CD14-positive monocyte (primary cell): ENCODE measurements around the gene NR6A1. TPM values are rescaled to one million over a fixed set of nuclear protein-coding genes. Genes with fewer than 3 reads are reported as not detected.

ENCODE experiments used
- DNase-seq, 3 donors: peaks; one replicate each; pipeline ENCODE4 v3.0.0-alpha.2; 2011 to 2022
- H2AFZ ChIP-seq: 2 replicates; pipeline ENCODE4 v1.6.0; 2012; ENCODE audit warnings: mild to moderate bottlenecking, low read depth, low read length, inconsistent platforms; ENCODE audit not compliant: insufficient read depth, poor library complexity, severe bottlenecking
- H3K27ac ChIP-seq, 2 donors: 1 replicate in 1 of 2; 2 replicates in 1 of 2; pipeline ENCODE4 v1.5.1; 2012 to 2013; ENCODE audit warnings: low read length in 2 of 2, control low read depth in 1 of 2, inconsistent platforms in 1 of 2, low read depth in 1 of 2, mild to moderate bottlenecking in 1 of 2
- H3K27me3 ChIP-seq, 2 donors: one replicate each; pipeline versions ENCODE4 v1.6.0 to v1.6.1; 2011 to 2013; ENCODE audit warnings: low read length in 2 of 2; ENCODE audit not compliant: control insufficient read depth in 2 of 2, insufficient read depth in 2 of 2
- H3K36me3 ChIP-seq, 2 donors: replicated peaks in 1 of 2; 1 replicate in 1 of 2; 2 replicates in 1 of 2; pipeline versions ENCODE4 v1.5.1 to v1.6.1; 2012 to 2013; ENCODE audit warnings: low read length in 2 of 2, control low read depth in 1 of 2, inconsistent platforms in 1 of 2, mild to moderate bottlenecking in 1 of 2; ENCODE audit not compliant: insufficient read depth in 2 of 2, control insufficient read depth in 1 of 2
- H3K4me1 ChIP-seq, 2 donors: 1 replicate in 1 of 2; 2 replicates in 1 of 2; pipeline versions ENCODE4 v1.5.1 to v1.6.1; 2012 to 2013; ENCODE audit warnings: low read length in 2 of 2, control low read depth in 1 of 2, inconsistent platforms in 1 of 2, mild to moderate bottlenecking in 1 of 2, moderate library complexity in 1 of 2; ENCODE audit not compliant: insufficient read depth in 2 of 2, control insufficient read depth in 1 of 2
- H3K4me2 ChIP-seq: replicated peaks from 2 replicates; pipeline ENCODE3; 2012; ENCODE audit warnings: low read length, moderate library complexity, mild to moderate bottlenecking; ENCODE audit not compliant: poor library complexity, severe bottlenecking; ENCODE audit errors: extremely low read depth
- H3K4me3 ChIP-seq, 3 experiments: fragments of 200-600 bp in 1 of 3; sonication (generic) in 1 of 3; replicated peaks in 1 of 3; 1 replicate in 2 of 3; 2 replicates in 1 of 3; pipeline ENCODE4 v1.5.1; 2011 to 2013; ENCODE audit warnings: low read length in 3 of 3, mild to moderate bottlenecking in 3 of 3, control low read depth in 2 of 3, low read depth in 2 of 3, inconsistent platforms in 1 of 3, moderate library complexity in 1 of 3
- H3K79me2 ChIP-seq: 2 replicates; pipeline ENCODE4 v1.6.0; 2012; ENCODE audit warnings: mild to moderate bottlenecking, control low read depth, inconsistent platforms, low read length, moderate library complexity; ENCODE audit not compliant: insufficient read depth
- H3K9ac ChIP-seq: 2 replicates; pipeline ENCODE4 v1.6.0; 2017; ENCODE audit warnings: low read length, mild to moderate bottlenecking; ENCODE audit not compliant: insufficient read depth, poor library complexity, severe bottlenecking
- H3K9me3 ChIP-seq, 2 donors: replicated peaks in 1 of 2; 1 replicate in 1 of 2; 2 replicates in 1 of 2; pipeline versions ENCODE4 v1.5.1 to v1.6.1; 2012 to 2013; ENCODE audit warnings: low read length in 2 of 2, control low read depth in 1 of 2; ENCODE audit not compliant: control insufficient read depth in 1 of 2, insufficient read depth in 1 of 2
- H4K20me1 ChIP-seq: 2 replicates; pipeline ENCODE4 v1.6.0; 2012; ENCODE audit warnings: mild to moderate bottlenecking, low read length, control low read depth, moderate library complexity; ENCODE audit not compliant: insufficient read depth
- H3K27ac Mint-ChIP-seq, 7 donors: one replicate each; pipeline ENCODE4 v1.8.0; 2020; ENCODE audit warnings: mild to moderate bottlenecking in 7 of 7, mixed read lengths in 7 of 7, moderate library complexity in 6 of 7, inconsistent platforms in 2 of 7
- H3K27me3 Mint-ChIP-seq, 3 donors: one replicate each; pipeline ENCODE4 v1.8.0; 2021 to 2022; ENCODE audit warnings: low read depth in 3 of 3, mild to moderate bottlenecking in 3 of 3, mixed read lengths in 3 of 3, moderate library complexity in 3 of 3, inconsistent platforms in 1 of 3
- H3K36me3 Mint-ChIP-seq, 2 donors: one replicate each; pipeline ENCODE4 v1.8.0; 2020; ENCODE audit warnings: mixed read lengths in 2 of 2, inconsistent platforms in 1 of 2, mild to moderate bottlenecking in 1 of 2
- H3K4me1 Mint-ChIP-seq: one replicate; pipeline ENCODE4 v1.8.0; 2020; ENCODE audit warnings: mild to moderate bottlenecking, mixed read lengths
- H3K4me3 Mint-ChIP-seq, 2 donors: one replicate each; pipeline ENCODE4 v1.8.0; 2020; ENCODE audit warnings: mild to moderate bottlenecking in 2 of 2, mixed read lengths in 2 of 2, moderate library complexity in 1 of 2
- H3K9me3 Mint-ChIP-seq, 7 donors: one replicate each; pipeline ENCODE4 v1.8.0; 2020 to 2022; ENCODE audit warnings: mixed read lengths in 7 of 7, mild to moderate bottlenecking in 6 of 7, moderate library complexity in 6 of 7, inconsistent platforms in 2 of 7
- WGBS: methylation state at CpG from one replicate; pipeline ENCODE4 v1.1.5; 2013; ENCODE audit warnings: missing lambda C conversion rate; ENCODE audit not compliant: insufficient coverage; 5-methylcytosine and 5-hydroxymethylcytosine counted together
- intact Hi-C, 2 donors: fragments of 100-400 bp; cut with micrococcal nuclease; formaldehyde crosslinking; loops; one replicate each; pipeline versions ENCODE4 v1.15.0 to v1.15.1; 2023
- polyA plus RNA-seq, 3 donors: library from polyadenylated mRNA; depleted of rRNA in 1 of 3; unstranded in 2 of 3; stranded (reverse) in 1 of 3; fragments of 300-500 nt in 2 of 3; fragments of >200 nt in 1 of 3; fragmentation: Illumina TruSeq in 2 of 3; gene quantifications; 1 replicate in 2 of 3; 2 replicates in 1 of 3; pipeline ENCODE4 v1.2.3, GENCODE V29; 2012 to 2021
- TF ChIP-seq, protein P1 (sequence below): fragments of 200-600 bp; IDR thresholded peaks from one replicate; pipeline ENCODE4 v1.8.0; 2022; ENCODE audit warnings: antibody characterized with exemption, mild to moderate bottlenecking

Gene NR6A1
- polyA plus RNA-seq, 3 donors = 0.15 to 2.9 (median 0.28) TPM

DNA sequence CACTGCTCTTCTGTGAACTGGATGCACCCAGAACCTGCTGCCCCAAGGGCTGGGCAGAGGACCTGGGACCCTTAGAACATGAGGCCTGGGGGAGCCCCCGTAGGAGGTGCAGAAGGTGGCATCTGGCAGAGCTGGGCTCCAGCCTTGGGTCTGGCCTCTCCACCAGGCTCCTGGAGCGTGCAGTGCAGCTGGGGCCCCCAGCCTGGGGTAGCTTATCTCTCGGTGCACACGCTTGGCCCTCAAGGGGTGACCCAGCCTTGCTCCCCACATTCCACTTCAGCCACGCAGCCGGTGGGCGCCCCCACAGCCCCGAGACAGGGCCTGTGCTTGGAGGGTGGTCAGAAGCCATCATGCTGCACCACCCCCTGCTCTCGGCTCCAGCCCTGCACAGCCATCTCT is 258.3 kb downstream of the NR6A1 start:
- no peaks in the 10 kb centered on the region for H3K9me3 ChIP-seq

DNA sequence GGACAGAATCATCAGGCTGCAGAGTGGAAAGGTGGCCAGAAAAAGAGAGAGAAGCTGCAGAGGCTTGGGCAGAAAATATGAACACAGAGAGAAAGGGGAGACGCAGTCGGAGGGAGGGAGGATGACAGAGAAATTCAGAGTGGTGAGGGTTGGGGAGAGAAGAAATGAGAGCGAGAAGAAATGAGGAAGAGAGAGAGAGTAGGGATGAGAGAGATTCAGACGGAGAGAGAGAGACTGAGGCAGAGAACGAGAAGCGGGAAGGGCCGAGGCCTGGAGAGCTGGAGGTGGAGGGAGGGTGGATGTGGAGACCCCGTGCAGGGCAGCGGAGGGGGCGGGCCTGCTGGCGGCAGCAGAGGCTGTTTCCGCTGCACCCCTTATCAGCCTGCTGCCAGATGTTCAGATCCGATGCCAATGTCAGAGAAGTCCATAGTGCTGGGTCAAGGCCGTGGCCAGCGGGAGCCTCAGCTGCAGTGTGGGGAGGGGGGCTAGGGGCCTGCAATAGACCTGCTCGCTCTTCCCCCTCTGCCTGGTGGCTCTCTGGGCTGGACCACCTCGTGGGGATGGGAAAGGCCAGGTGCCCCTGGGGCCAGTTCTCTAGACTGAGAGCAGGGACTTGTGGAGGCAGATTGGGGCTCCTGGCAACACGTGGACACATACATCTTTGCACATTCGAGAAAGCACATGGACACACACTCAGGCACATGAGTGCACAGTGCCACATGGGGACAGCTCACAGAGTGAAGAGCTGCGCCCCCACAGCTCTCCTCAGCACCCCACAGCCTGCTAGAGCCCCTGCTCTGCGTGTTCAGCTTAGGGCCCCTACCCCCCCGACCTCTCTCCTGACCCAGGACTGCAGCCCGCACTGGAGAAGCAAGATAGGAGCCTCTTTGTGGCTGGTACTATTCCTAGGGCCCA is 259.0 kb downstream of the NR6A1 start:
- intact Hi-C loops = no loop called here
- H3K79me2 ChIP-seq = no peaks in the 10 kb centered on the region
- H3K4me1 Mint-ChIP-seq = peaks cover 20% of the 10 kb centered on the region
- peak overlapping the region in 2 of 7 donors; percentile 16 to 66 for H3K27ac Mint-ChIP-seq
- no peaks in the 10 kb centered on the region for H3K9me3 Mint-ChIP-seq
- TF ChIP-seq, protein P1, sequence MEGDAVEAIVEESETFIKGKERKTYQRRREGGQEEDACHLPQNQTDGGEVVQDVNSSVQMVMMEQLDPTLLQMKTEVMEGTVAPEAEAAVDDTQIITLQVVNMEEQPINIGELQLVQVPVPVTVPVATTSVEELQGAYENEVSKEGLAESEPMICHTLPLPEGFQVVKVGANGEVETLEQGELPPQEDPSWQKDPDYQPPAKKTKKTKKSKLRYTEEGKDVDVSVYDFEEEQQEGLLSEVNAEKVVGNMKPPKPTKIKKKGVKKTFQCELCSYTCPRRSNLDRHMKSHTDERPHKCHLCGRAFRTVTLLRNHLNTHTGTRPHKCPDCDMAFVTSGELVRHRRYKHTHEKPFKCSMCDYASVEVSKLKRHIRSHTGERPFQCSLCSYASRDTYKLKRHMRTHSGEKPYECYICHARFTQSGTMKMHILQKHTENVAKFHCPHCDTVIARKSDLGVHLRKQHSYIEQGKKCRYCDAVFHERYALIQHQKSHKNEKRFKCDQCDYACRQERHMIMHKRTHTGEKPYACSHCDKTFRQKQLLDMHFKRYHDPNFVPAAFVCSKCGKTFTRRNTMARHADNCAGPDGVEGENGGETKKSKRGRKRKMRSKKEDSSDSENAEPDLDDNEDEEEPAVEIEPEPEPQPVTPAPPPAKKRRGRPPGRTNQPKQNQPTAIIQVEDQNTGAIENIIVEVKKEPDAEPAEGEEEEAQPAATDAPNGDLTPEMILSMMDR = no peak
- H3K4me2 ChIP-seq = no peak overlapping the region
- DNase-seq = no peak
- 20% methylated on average over 21 of the region's 23 CpGs for WGBS
- H3K36me3 ChIP-seq = no peaks in the 10 kb centered on the region
- no peak overlapping the region for H3K4me3 ChIP-seq
- H3K9ac ChIP-seq = no peak overlapping the region
- H3K27ac ChIP-seq = no peak overlapping the region
- peaks cover 7 to 8% of the 10 kb centered on the region in 2 donors for H3K4me1 ChIP-seq
- peak overlapping the region; percentile 13 for H2AFZ ChIP-seq
- H4K20me1 ChIP-seq = no peaks in the 10 kb centered on the region
- peaks cover 5 to 16% (median 12%) of the 10 kb centered on the region in 3 donors for H3K27me3 Mint-ChIP-seq
- no peaks in the 10 kb centered on the region for H3K9me3 ChIP-seq
- peak overlapping the region in 1 of 2 donors; percentile 63 for H3K4me3 Mint-ChIP-seq
- H3K27me3 ChIP-seq = peaks cover 0 to 4% of the 10 kb centered on the region in 2 donors
- H3K36me3 Mint-ChIP-seq = no peaks in the 10 kb centered on the region

More for the DNA sequence above, 258.3 kb downstream of the NR6A1 start:
- Histone ChIP-seq H3K4me1 (peaks cover 7 to 8% of the 10 kb centered on the region in 2 donors), H2AFZ (no peak overlapping the region), H3K36me3 (no peaks in the 10 kb centered on the region), H3K4me2 (no peak overlapping the region), H3K79me2 (no peaks in the 10 kb centered on the region), H4K20me1 (no peaks in the 10 kb centered on the region), H3K27me3 (peaks cover 0 to 4% of the 10 kb centered on the region in 2 donors), H3K9ac (no peak overlapping the region), H3K27ac (no peak overlapping the region), H3K4me3 (no peak overlapping the region)
- intact Hi-C loops = no loop called here
- Mint-ChIP-seq H3K4me1 (peaks cover 20% of the 10 kb centered on the region), H3K36me3 (no peaks in the 10 kb centered on the region), H3K4me3 (no peak overlapping the region), H3K27ac (no peak overlapping the region), H3K9me3 (no peaks in the 10 kb centered on the region), H3K27me3 (peaks cover 5 to 14% (median 12%) of the 10 kb centered on the region in 3 donors)
- WGBS = 63% methylated on average over 3 of the region's 9 CpGs
- TF ChIP-seq, protein P1 = no peak
- DNase-seq = no peak
